ENCODE data around the gene SIM1.

SIM1 gene

GRCh38 chr6:100469101-100469859 is 4.6 kb upstream of the SIM1 start:
- DNase-seq: no peak

GRCh38 chr6:100468016-100468622 is 3.4 kb upstream of the SIM1 start:
- no peak for DNase-seq

- no peak for DNase-seq
Measured at GRCh38 chr6:100467129-100468015, 2.7 kb upstream of the SIM1 start.

GRCh38 chr6:100466410-100467128 is 1.8 kb upstream of the SIM1 start:
- DNase-seq: no peak

- no peak for DNase-seq
Measured at GRCh38 chr6:100465701-100466409, 1.1 kb upstream of the SIM1 start.

- DNase-seq: no peak
Measured at GRCh38 chr6:100464162-100464851, 414 bp downstream of the SIM1 start.

- no peak for DNase-seq
Measured at GRCh38 chr6:100463630-100464161, 1.0 kb downstream of the SIM1 start.

- DNase-seq: no peak
Measured at GRCh38 chr6:100462706-100463629, 1.8 kb downstream of the SIM1 start.

GRCh38 chr6:100461917-100462705 is 2.6 kb downstream of the SIM1 start:
- DNase-seq: peak; percentile 70

GRCh38 chr6:100461278-100461916 is 3.3 kb downstream of the SIM1 start:
- no peak for DNase-seq

GRCh38 chr6:100460650-100461204 is 4.0 kb downstream of the SIM1 start:
- DNase-seq: no peak

- DNase-seq: no peak
Measured at GRCh38 chr6:100459592-100460184, 5.0 kb downstream of the SIM1 start.

- DNase-seq: no peak
Measured at GRCh38 chr6:100458841-100459591, 5.7 kb downstream of the SIM1 start.

- DNase-seq: no peak
Measured at GRCh38 chr6:100457311-100457990, 7.3 kb downstream of the SIM1 start.

GRCh38 chr6:100456908-100457235 is 7.8 kb downstream of the SIM1 start:
- DNase-seq: no peak

- DNase-seq: no peak
Measured at GRCh38 chr6:100456141-100456907, 8.4 kb downstream of the SIM1 start.
